NCI-H69 (cell line): ENCODE results near the gene ZFAND3.

ENCODE experiments used
- DNase-seq: peaks from one replicate; lab custom pipeline; 2025; lab: John Stamatoyannopoulos, UW

ZFAND3 gene

DNA sequence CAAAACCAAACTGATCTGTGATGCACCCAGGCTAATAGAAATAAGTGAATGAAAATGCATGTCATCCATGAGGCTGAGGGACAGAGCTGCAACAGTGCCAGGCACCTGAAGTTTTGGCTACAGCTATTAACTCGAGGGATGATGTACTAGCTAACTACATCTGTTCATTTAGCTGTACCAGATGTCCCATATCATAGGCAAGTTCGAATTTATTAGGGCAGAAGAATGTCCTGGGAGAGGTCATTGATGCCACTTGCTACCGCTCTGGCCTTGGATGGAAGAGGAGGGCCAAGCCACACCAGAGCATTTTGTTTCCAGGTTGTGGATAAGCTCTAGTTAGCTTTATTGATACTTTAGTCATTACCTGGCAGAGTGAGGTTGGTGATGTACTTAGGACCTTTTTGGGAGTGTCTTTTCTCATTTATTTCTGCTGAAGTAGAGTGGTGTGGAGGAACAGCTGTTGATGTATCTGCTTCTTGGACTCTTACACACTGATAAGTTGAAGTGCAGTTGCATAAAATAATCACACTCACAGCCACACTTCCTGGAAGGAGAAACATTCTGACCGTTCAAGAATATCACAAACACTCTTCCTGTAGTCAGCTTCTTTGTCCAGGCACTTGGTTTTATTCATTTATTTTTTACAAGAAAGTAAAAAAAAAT, 8.2 kb downstream of the ZFAND3 start:
- no peak for DNase-seq

DNA sequence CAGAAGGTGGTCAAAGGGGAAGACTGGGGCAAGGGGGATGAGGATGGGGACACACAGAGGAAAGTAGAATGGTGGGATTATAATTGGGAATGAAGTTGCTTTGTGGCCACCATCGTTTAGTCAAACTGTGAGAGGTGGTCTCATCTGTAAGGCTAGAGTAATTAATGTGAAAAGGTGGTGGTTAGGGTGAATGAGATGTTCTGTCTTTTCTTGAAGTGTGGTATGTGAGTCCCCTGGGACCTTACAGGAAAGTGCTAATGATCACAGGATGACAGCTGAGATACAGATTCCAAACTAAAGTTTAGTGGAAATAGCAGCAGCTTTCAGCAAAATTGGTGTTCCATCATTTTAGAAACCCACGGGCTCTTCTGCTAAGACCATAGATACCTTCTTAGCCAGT, 10.7 kb downstream of the ZFAND3 start:
- no peak for DNase-seq

- no peak for DNase-seq
These were observed 11.9 kb downstream of the ZFAND3 start for GRCh38 chr6:37831457-37831856.

- no peak for DNase-seq
These were observed 16.4 kb downstream of the ZFAND3 start for GRCh38 chr6:37835923-37836322.

- DNase-seq = no peak
These were observed 18.8 kb downstream of the ZFAND3 start for GRCh38 chr6:37838219-37838921.

DNA sequence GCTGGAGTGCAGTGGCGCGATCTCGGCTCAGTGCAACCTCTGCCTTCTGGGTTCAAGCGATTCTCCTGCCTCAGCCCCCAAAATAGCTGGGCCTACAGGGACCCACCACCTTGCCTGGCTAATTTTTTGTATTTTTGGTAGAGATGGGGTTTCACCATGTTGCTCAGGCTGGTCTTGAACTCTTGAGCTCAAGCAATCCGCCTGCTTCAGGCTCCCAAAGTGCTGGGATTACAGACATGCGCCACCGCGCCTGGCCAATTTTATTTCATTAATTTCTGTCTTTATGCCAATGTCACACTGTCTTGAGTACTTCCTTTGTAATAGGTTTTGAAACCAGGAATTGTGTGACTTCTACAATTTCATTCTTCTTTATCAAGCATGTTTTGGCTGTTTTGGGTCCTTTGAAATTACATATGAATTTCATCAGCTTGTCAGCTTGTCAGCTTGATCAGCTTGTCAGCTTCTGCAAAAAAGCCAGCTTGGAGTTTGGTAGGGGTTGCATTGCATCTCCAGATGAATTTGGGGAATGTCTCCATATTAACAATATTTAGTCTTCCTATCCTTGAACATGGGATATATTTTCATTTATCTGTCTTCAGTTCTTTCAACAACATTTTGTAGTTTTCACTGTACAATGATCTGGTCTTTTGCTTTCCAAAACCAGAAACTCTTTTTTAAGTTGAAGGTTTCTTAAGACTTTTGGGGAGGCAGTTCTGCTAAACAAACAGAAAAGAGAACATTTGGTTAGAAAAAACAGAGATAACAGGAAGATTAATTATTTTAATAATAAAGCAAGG, 20.8 kb downstream of the ZFAND3 start:
- DNase-seq = peak; percentile 25

DNA sequence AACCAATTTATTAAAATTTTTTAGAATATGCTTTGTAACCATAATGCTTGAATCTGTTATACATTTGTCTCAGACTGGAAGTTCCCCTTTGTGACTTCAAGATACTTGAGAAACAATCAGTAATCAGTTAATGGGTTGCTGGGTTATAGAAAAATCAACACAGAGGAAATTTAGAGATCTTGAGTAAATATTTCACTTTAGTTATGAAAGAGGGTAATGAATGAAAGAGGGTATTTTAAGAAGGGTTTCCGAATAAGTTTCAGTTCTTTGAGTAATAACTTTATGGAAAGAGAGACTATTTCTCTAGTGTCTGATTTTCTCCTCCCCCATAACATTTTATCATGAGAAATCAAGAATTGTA, 21.4 kb downstream of the ZFAND3 start:
- DNase-seq = no peak

- no peak for DNase-seq
These were observed 25.7 kb downstream of the ZFAND3 start for GRCh38 chr6:37845026-37845911.

- no peak for DNase-seq
These were observed 26.4 kb downstream of the ZFAND3 start for GRCh38 chr6:37845930-37846329.

- no peak for DNase-seq
These were observed 28.2 kb downstream of the ZFAND3 start for GRCh38 chr6:37847704-37848103.

DNA sequence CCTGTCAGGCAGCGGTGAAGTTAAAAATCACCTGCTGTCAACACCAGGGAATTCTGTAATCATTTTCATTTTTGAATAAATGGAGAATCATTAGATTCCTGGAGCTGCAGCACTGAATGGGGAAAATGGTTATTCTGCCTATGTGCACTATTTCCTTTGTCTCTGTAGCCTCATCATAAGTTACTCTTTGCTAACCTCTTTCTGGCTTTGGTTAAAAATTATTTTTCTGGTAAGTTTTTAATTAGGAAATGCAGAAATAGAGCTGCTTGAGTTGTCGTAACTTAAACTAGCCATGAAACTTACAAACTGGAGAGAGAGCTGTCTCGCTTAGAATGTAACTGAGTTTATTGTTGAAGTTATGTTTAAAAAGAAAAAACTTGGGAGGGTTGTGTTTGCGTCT, 28.8 kb downstream of the ZFAND3 start:
- no peak for DNase-seq

- DNase-seq = no peak
These were observed 30.7 kb downstream of the ZFAND3 start for GRCh38 chr6:37850260-37850659.

GRCh38 chr6:37850728-37851285, 31.3 kb downstream of the ZFAND3 start:
- peak; percentile 64 for DNase-seq

DNA sequence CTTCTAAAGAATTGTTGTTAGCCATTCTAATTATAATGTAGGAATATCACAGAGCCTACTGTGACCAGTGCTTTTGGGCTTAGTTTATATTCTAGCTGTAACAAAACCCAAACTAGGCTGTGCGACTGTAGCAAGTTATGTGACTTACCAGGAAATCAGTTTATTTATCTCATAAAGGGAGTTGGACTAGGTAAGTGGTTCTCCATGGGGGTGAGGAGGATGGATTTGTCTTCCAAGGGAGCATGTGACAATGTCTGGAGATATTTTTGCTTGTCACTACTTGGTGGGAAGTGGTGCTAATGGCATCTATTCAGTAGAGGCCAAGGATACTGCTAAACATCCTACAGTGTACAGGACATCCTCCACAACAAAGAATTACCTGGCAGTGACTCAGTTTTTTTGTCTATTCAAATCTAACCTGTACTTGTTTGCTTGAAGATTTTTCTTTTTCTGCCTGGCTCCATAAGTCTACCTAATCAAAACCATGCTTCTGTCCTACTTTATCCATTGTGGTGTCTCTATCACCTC, 32.5 kb downstream of the ZFAND3 start:
- peak; percentile 26 for DNase-seq

DNA sequence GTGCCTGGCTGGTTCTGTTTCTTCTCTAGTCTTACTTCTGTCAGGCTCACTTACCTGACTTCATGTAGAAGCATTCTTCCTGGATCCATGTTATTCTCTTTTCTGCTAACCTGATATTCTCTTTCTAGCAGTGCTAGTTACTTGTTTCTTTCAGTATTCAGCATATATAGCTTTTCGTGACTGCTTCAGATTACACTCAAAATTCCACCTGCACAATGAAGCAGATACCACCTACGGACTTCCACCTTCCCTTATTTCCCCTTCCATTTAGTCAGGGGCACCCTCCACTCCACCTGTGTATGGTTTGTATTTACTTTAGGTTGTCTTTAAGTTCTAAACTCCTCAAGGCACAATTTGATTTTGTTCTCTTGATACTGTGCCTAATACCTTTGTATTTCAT, 36.8 kb downstream of the ZFAND3 start:
- no peak for DNase-seq

DNA sequence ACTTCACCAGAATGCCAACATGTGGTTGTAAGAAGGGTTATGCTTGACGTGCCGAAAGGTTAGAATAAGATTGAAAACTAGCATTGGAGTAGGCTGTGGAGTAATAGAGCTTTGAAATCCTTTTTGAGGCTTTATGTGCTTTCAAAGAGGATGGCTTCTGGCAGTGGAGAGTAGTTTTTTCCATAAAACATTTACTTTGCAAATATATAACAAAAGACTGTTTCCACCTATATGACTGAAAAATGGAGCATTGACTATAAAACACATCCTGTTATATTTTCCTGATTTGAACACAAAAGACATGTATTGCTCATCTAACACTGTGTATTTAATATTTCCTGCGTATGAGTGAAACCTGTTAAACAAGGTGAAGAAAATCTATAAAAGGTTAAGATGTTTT, 38.8 kb downstream of the ZFAND3 start:
- no peak for DNase-seq

GRCh38 chr6:37860226-37860839, 40.8 kb downstream of the ZFAND3 start:
- peak; percentile 67 for DNase-seq

DNA sequence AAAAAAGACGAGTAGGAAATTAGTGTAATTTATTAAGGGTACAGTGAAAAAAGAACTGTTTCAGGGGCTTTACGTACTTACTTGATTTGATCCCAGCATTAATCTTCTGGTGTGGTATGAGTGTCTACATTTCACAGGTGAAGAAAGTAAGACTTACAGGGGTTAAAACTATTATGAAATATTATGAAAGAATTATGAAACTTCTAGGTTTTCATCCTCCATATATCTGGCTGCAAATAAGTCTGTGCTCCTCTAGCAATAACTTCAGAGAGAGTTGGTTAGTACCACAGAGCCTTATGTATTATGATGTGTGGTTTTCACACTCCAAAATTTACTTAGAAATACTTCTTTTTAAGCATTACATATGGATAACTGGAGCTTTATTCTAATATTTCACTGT, 41.9 kb downstream of the ZFAND3 start:
- no peak for DNase-seq

GRCh38 chr6:37862430-37862829, 42.9 kb downstream of the ZFAND3 start:
- DNase-seq = no peak

DNA sequence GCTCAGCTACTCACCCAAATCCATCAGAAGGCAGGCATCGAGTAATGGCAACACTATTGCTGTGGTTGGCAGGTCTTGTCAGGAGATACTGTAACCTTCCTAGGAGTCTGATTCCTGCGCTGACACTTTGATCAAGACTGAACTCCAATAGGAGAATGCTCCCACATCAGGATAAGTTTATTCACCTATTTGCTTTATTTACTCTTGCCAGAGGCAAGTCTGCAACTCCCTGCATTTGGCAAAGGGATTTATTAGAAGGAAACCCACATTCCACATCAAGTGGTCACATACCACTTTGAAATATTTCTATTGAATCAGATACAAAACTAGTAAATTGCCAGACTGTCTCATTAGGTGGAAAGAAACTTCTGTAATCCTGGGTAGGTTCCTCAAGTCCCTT, 43.5 kb downstream of the ZFAND3 start:
- no peak for DNase-seq

DNA sequence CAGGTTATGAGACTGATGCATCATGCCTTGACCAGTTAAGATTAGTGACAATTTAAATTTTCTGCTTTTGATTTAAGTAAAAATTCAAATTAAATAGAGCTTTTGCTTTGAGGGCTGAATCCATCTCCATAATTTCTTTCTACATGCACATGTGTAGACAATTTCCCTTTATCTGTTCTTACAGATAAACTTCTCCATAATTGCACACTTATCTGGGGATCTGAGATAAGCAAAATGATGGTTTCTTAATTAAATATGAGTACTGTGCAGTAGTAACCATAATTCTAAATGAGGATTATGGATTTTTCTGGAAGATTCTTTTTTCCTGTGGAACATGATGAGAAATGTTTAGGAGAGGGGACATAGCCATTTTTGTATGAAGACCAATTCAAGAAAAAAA, 44.7 kb downstream of the ZFAND3 start:
- DNase-seq = no peak
